ENCODE data around the gene SH2D6. TPM values are rescaled to one million over a fixed set of nuclear protein-coding genes. Genes with fewer than 3 reads are reported as not detected.

Gene SH2D6
- total and polyA plus RNA-seq, 2 of the 8 experiments (the other 6 are each of a cell fraction or from before 2014, with no cell fraction given), result 0.42 TPM; not detected in 1

- no peak for TF ChIP-seq CHD7 (IDR thresholded peaks at IDR 0.05; ENCODE audit: insufficient replicate concordance, low read length)
- TF ChIP-seq EP300 (IDR thresholded peaks at IDR 0.05; ENCODE audit: borderline replicate concordance in 1 of 2, low read depth in 2 of 2, low read length in 2 of 2), result no peak
- no peak for TF ChIP-seq POLR2AphosphoS5 (IDR thresholded peaks at IDR 0.05; ENCODE audit: low read depth, low read length)
- no peak for TF ChIP-seq BCL11A (IDR thresholded peaks at IDR 0.05; ENCODE audit: low read depth in 2 of 2, low read length in 2 of 2)
- TF ChIP-seq KDM4A (IDR thresholded peaks at IDR 0.05; ENCODE audit: low read depth, low read length, severe bottlenecking), result no peak
- no peak for TF ChIP-seq RXRA (IDR thresholded peaks at IDR 0.05; ENCODE audit: insufficient read depth, low read depth, low read length)
- TF ChIP-seq CHD2 (IDR thresholded peaks at IDR 0.05; ENCODE audit: low read length), result no peak
- no peak for TF ChIP-seq CHD1 (IDR thresholded peaks at IDR 0.05; ENCODE audit: low read depth, low read length)
- no peak for TF ChIP-seq RBBP5 (IDR thresholded peaks at IDR 0.05; ENCODE audit: borderline replicate concordance, low read depth, low read length)
Observed at GRCh38 chr2:85481818-85482777, 63.6 kb downstream of the SH2D6 start (continued).

Data from H1 (cell line).